ENCODE results near the gene LGR4.

- TF ChIP-seq POLR2A (IDR thresholded peaks at IDR 0.05) (no peak), CTCF (IDR thresholded peaks at IDR 0.05) (no peak)
Observed at GRCh38 chr11:27416568-27417176, 55.9 kb downstream of the LGR4 start.

Data from uterus (tissue), 2 donors.